Smooth muscle cell (in vitro differentiated cells): ENCODE data around the gene ADCY4. TPM values are rescaled to one million over a fixed set of nuclear protein-coding genes. Genes with fewer than 3 reads are reported as not detected.
A peak's percentile ranks its signal among the peaks of the same experiment; 100 is the strongest.

Experiments
- DNase-seq: peaks from one replicate; lab custom pipeline; 2025; ENCODE audit not compliant: unreplicated experiment; lab: John Stamatoyannopoulos, UW
- H2AFZ ChIP-seq: fragments of 200-600 bp; sonication (generic); 2 replicates; pipeline ENCODE4 v1.6.0; 2016; ENCODE audit warnings: antibody characterized with exemption, low read depth, mild to moderate bottlenecking
- H3F3A ChIP-seq: fragments of 200-600 bp; sonication (generic); 2 replicates; pipeline ENCODE4 v1.6.0; 2017; ENCODE audit warnings: antibody characterized with exemption, low read depth
- H3K27ac ChIP-seq: fragments of 200-600 bp; sonication (generic); 2 replicates; pipeline ENCODE4 v1.5.1; 2016; ENCODE audit warnings: low read depth, mild to moderate bottlenecking
- H3K27me3 ChIP-seq: fragments of 200-600 bp; sonication (generic); 2 replicates; pipeline ENCODE4 v1.6.1; 2016; ENCODE audit warnings: low read depth, mild to moderate bottlenecking
- H3K36me3 ChIP-seq: fragments of 200-600 bp; sonication (generic); 2 replicates; pipeline ENCODE4 v1.5.1; 2016; ENCODE audit warnings: low read depth
- H3K4me1 ChIP-seq: fragments of 200-600 bp; sonication (generic); 2 replicates; pipeline ENCODE4 v1.5.1; 2016; ENCODE audit warnings: low read depth
- H3K4me2 ChIP-seq: fragments of 200-600 bp; sonication (generic); 2 replicates; pipeline ENCODE4 v1.6.0; 2016; ENCODE audit warnings: mild to moderate bottlenecking
- H3K4me3 ChIP-seq: fragments of 200-600 bp; sonication (generic); 2 replicates; pipeline ENCODE4 v1.5.1; 2016; ENCODE audit warnings: mild to moderate bottlenecking
- H3K79me2 ChIP-seq: fragments of 200-600 bp; sonication (generic); 2 replicates; pipeline ENCODE4 v1.6.0; 2016; ENCODE audit warnings: low read depth, mild to moderate bottlenecking
- H3K9ac ChIP-seq: fragments of 200-600 bp; sonication (generic); 2 replicates; pipeline ENCODE4 v1.6.0; 2016; ENCODE audit warnings: low read depth
- H3K9me3 ChIP-seq: fragments of 200-600 bp; sonication (generic); replicated peaks from 2 replicates; pipeline ENCODE4 v1.5.1; 2016; ENCODE audit warnings: low read depth
- H4K20me1 ChIP-seq: fragments of 200-600 bp; sonication (generic); 2 replicates; pipeline ENCODE4 v1.6.0; 2016; ENCODE audit warnings: low read depth
- CTCF ChIP-seq: fragments of 200-600 bp; sonication (generic); IDR thresholded peaks from 2 replicates; pipeline ENCODE4 v1.5.1; 2017; ENCODE audit warnings: borderline replicate concordance, mild to moderate bottlenecking, antibody characterized with exemption; ENCODE audit not compliant: insufficient read depth, poor library complexity, severe bottlenecking
- WGBS: methylation state at CpG from one replicate; pipeline ENCODE4 v1.1.7; 2016; ENCODE audit warnings: low lambda C conversion rate; 5-methylcytosine and 5-hydroxymethylcytosine counted together
- polyA plus RNA-seq: library from polyadenylated mRNA; unstranded; fragments of >200 nt; fragmentation: Nextera tagmentation; extraction: Ambion mirVana; gene quantifications from 2 replicates; pipeline ENCODE4 v1.2.1, GENCODE V29; 2016
- total RNA-seq: library from RNA; depleted of rRNA; stranded (reverse); fragments of >200 nt; gene quantifications from 2 replicates; pipeline ENCODE4 v1.2.3, GENCODE V29; 2014

ADCY4 gene
- total and polyA plus RNA-seq, 2 experiments from 2014 or later = 0.13 TPM; not detected in 1

GRCh38 chr14:24331731-24332267 is 3.1 kb downstream of the ADCY4 start:
- Histone ChIP-seq H2AFZ (peak overlapping the region; percentile 83), H3K4me2 (peak overlapping the region; percentile 93), H3K36me3 (no peaks in the 10 kb centered on the region), H4K20me1 (no peaks in the 10 kb centered on the region), H3K9ac (no peak overlapping the region), H3K9me3 (no peaks in the 10 kb centered on the region), H3K79me2 (no peaks in the 10 kb centered on the region), H3K27me3 (peaks cover 45% of the 10 kb centered on the region), H3K27ac (no peak overlapping the region), H3K4me3 (no peak overlapping the region), H3K4me1 (peaks cover 6% of the 10 kb centered on the region), H3F3A (no peaks in the 10 kb centered on the region)
- WGBS = 65% methylated on average over 26 of the region's 26 CpGs
- TF ChIP-seq CTCF = no peak
- DNase-seq = no peak

- WGBS = 89% methylated on average over 10 of the region's 10 CpGs
- H3K27me3 ChIP-seq = peaks cover 38% of the 10 kb centered on the region
- no peaks in the 10 kb centered on the region for H3K36me3 ChIP-seq
- TF ChIP-seq CTCF = no peak
- no peaks in the 10 kb centered on the region for H3F3A ChIP-seq
- peaks cover 6% of the 10 kb centered on the region for H3K4me1 ChIP-seq
- no peak for DNase-seq
- H3K79me2 ChIP-seq = no peaks in the 10 kb centered on the region
- no peak overlapping the region for H3K4me3 ChIP-seq
- H2AFZ ChIP-seq = no peak overlapping the region
- H3K4me2 ChIP-seq = no peak overlapping the region
- H3K9me3 ChIP-seq = no peaks in the 10 kb centered on the region
- H3K27ac ChIP-seq = no peak overlapping the region
- no peaks in the 10 kb centered on the region for H4K20me1 ChIP-seq
- no peak overlapping the region for H3K9ac ChIP-seq
These were observed 3.7 kb downstream of the ADCY4 start for GRCh38 chr14:24330973-24331674.

- WGBS = 85% methylated on average over 9 of the region's 9 CpGs
- H3K9me3 ChIP-seq = no peaks in the 10 kb centered on the region
- DNase-seq = no peak
These were observed 5.1 kb downstream of the ADCY4 start for GRCh38 chr14:24329736-24330135.

More at GRCh38 chr14:24329736-24330135, 5.1 kb downstream of the ADCY4 start:
- Histone ChIP-seq H3K9ac (no peak overlapping the region), H3K27ac (no peak overlapping the region), H3K4me3 (no peak overlapping the region), H3K79me2 (no peaks in the 10 kb centered on the region), H3K27me3 (peaks cover 25% of the 10 kb centered on the region), H3K36me3 (no peaks in the 10 kb centered on the region), H3F3A (no peaks in the 10 kb centered on the region), H2AFZ (no peak overlapping the region), H3K4me2 (no peak overlapping the region), H4K20me1 (no peaks in the 10 kb centered on the region), H3K4me1 (peaks cover 6% of the 10 kb centered on the region)
- no peak for TF ChIP-seq CTCF
